NCI-H510A treated with DMSO at 0.1 percent for 48 hours (cell line): Measurements from ENCODE around the gene SLC16A3.

Experiments
- DNase-seq: peaks from one replicate; lab custom pipeline; 2025; lab: John Stamatoyannopoulos, UW

Gene SLC16A3

DNA sequence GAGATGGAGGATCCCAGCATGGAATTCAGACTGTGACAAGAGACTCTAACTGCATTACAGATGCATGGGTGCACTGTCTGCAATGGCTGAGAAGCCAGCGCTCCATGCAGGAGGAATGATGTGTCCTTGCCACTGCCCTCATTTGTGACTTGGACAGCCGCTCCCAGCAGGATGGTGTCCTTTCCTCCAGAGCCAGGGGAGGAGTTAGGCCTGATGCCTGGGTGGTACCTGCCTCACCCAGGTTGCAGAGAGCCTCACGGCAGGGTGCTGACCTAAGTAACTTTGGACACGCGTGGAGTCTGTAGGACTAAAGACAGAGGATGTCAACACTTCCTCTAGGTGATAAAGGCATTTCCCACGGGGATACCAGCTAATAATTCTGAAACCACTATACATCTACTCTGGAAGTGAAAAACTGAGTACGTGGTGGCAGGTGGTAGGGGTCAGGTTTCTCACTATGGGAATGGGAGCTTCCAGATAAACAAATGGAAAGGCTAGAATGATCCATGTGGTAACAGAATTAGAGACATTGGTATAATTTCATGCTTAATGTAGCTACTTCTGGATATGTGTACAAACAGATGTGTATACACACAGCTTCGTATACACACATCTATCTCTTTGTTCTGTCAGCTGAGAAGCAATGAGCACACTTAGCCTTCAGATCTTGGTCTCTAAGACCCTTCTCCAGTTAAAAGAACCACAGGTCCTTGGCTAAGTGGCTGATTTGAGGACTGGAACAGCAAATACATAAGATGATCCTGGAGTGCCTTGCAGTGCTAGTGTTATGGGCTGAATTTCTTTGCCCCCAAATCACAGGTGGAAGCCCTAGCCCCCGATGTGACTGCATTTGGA lies 58.4 kb downstream of the SLC16A3 start:
- DNase-seq = no peak

DNA sequence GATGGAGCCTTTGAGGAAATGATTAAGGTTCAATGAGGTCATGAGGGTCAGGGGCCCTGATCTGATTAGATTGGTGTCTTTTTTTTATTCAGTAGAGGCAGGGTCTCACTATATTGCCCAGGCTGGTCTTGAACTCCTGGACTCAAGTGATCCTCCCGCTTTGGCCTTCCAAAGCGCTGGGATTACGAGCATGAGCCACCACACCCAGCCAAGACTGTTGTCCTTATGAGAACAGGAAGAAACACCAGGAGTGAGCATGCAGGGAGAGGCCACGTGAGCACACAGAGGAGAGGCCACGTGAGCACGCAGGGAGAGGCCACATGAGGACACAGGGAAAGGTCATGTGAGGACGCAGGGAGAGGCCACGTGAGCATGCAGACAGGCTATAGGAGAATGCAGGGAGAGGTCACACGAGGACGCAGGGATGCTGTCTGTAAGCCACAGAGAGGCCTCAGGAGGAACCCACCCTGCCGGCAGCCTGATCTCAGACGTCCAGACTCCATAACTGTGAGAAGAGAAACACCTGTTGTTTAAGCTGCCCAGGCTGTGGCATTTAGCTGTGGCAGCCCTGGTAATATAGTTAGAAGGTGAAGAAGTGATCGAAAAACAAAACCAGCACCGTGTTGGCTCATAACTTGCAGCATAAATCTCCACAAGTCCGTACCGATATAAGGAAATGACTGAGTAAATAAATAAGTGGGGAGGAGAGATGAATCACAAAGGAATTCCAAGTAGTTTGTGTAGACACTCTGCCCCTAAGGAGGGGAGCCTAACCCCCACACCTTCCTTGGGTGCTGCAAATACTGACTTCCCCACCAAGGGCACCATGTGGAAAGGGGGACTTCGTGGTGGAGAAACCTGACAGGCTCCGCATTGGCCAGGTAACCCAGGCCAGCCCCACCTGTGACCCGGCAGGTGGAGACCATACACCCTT lies 59.3 kb downstream of the SLC16A3 start:
- no peak for DNase-seq
